ENCODE results near the gene RAB11FIP3. TPM values are rescaled to one million over a fixed set of nuclear protein-coding genes. Genes with fewer than 3 reads are reported as not detected.

The RAB11FIP3 gene
- polyA plus RNA-seq, 4 donors = 72.7 to 100 (median 91.3) TPM

DNA sequence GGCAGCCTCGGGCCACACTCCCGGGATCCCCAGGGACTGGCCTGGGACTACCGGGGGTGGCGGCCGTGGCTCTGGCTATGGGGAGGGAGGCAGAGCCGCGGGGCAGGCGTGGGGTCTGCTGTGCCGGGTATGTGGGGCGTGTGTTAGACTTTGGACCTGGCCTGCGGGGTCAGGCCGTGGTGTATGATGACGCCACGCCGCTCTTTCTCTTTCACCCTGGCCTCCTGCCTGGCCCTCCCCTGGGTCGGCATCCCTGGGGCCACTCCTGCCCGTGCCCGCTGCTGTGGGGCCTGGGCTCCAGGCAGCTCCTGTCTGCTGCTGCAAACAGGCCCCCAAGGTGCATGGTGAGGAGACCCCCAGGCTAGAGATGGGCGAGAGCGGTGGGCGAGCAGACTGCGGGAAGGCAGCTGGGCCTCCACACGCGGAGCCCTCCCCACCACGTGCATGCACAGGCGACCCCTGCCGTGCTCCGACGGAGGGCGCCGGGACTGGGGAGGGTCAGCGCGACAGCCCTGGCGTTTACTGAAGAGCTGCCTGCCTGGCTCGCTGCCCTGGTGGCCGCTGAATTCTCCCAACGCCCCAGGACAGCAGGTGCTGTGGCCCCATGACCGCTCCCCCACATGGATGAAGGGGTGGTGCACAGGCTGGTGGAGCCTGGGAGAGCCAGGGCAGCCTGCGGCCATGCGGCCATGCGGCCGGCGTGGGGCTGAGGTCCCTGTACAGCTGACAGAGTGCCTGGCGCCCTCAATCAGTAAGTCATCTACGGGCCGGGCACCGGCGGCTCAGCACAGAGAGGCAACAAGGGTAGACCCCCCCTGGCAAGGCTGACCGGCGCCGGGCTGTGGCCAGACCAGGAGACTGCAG, 118.1 kb downstream of the RAB11FIP3 start:
- no peak for DNase-seq (ENCODE audit: low read depth in 4 of 4, low spot score in 3 of 4)

DNA sequence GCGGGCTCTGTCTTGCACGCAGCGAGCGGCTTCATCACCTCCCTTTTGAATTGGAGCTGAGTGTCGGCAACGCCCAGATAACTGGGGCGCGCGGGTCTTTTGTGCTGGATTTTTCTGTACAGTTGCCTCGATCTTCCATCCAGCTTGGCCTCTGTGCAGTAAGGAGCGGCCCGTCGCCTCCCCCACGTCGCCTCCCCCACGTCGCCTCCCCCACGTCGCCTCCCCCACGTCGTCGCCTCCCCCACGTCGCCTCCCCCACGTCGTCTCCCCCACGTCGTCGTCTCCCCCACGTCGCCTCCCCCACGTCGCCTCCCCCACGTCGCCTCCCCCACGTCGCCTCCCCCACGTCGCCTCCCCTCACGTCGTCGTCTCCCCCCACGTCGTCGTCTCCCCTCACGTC, 119.1 kb downstream of the RAB11FIP3 start:
- DNase-seq (ENCODE audit: low read depth in 4 of 4, low spot score in 3 of 4) = no peak

DNA sequence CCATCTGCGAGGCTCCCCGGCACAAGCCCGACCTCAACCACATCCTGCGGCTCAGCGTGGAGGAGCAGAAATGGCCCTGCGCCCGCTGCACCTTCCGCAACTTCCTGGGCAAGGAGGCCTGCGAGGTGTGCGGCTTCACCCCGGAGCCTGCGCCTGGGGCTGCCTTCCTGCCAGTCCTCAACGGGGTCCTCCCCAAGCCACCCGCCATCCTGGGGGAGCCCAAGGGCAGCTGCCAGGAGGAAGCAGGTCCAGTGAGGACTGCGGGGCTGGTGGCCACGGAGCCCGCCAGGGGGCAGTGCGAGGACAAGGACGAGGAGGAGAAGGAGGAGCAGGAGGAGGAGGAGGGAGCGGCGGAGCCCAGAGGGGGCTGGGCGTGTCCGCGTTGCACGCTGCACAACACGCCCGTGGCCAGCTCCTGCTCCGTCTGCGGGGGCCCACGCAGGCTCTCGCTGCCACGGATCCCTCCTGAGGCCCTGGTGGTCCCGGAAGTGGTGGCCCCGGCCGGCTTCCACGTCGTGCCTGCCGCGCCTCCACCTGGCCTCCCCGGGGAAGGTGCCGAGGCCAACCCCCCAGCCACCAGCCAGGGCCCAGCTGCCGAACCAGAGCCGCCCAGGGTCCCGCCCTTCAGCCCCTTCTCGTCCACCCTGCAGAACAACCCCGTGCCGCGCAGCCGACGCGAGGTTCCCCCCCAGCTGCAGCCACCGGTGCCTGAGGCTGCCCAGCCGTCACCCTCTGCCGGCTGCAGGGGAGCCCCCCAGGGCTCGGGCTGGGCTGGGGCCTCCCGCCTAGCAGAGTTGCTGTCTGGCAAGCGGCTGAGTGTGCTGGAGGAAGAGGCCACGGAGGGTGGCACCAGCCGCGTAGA, 121.7 kb downstream of the RAB11FIP3 start:
- DNase-seq (ENCODE audit: low read depth in 4 of 4, low spot score in 3 of 4) = no peak

DNA sequence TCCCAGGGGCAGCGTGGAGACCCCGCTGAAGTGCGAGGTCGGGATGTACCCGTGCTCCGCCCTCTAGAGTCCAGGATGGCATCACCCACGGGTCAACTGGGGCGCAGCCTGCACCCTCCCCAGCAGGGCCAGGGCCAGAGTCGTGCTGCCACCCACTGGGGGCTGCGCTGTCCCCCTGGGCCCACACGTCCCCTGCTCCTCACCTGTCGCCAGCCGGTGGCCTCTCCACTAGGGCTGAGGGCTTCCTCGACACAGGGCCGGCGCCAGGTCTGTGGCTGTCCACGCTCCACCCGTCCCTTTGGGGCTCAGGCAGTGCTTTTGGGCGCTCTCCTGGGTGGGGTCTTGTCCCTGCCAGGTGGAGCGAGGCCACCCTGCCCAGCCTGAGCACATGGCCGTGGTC, 123.1 kb downstream of the RAB11FIP3 start:
- DNase-seq (ENCODE audit: low read depth in 4 of 4, low spot score in 3 of 4) = no peak

DNA sequence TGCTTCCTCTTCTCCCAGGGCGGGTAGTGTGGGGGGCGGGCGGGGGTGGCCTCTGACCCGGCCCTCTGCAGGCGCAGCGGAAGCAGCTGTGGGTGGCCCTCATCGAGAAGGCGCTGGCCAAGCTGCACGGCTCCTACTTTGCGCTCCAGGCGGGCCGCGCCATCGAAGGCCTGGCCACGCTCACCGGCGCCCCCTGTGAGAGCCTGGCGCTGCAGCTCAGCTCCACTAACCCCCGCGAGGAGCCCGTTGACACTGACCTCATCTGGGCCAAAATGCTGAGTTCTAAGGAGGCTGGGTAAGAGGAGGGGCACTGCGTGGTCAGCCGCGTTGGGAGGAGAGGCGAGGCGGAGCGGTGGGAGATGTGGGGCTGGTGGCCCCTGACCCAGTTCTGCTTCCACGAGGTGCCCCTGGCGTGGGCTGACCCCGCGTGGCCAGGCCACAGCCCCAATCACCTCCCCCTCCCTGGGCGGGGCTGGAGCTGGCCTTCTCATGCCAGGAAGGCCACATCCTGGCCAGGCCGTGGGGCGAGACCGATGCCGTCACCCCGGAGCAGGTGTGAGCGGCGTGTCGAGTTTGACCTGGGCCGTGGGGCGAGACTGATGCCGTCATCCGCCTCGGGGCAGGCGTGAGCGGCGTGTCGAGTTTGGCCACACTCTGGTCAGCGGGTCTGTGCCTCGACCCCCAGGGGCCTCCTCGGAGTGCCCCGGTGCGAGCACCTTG, 124.3 kb downstream of the RAB11FIP3 start:
- no peak for DNase-seq (ENCODE audit: low read depth in 4 of 4, low spot score in 3 of 4)

DNA sequence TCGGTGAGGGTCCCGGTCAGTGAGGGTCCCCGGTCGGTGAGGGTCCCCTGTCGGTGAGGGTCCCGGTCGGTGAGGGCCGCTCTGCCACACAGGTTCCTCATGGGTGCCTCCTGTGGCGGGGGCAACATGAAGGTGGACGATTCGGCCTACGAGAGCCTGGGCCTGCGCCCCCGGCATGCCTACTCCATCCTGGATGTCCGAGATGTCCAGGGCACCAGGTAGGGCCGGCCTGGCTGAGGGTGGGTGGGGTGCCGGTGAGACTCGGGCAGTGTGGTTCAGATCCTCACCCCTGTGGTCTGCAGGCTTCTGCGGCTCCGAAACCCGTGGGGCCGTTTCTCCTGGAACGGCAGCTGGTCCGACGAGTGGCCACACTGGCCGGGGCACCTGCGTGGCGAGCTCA, 125.8 kb downstream of the RAB11FIP3 start:
- no peak for DNase-seq (ENCODE audit: low read depth in 4 of 4, low spot score in 3 of 4)

DNA sequence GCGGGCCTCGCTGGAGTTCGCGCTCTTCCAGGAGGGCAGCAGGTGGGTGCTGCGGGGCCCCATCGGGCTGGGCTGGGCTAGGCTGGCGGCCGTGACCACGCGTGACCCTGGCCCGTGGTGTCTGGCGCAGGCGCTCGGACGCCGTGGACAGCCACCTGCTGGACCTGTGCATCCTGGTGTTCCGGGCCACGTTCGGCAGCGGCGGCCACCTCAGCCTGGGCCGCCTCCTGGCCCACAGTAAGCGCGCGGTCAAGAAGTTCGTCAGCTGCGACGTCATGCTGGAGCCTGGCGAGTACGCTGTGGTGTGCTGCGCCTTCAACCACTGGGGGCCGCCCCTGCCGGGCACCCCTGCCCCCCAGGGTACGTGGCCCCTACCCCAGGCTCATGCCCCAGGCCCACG, 126.7 kb downstream of the RAB11FIP3 start:
- no peak for DNase-seq (ENCODE audit: low read depth in 4 of 4, low spot score in 3 of 4)

DNA sequence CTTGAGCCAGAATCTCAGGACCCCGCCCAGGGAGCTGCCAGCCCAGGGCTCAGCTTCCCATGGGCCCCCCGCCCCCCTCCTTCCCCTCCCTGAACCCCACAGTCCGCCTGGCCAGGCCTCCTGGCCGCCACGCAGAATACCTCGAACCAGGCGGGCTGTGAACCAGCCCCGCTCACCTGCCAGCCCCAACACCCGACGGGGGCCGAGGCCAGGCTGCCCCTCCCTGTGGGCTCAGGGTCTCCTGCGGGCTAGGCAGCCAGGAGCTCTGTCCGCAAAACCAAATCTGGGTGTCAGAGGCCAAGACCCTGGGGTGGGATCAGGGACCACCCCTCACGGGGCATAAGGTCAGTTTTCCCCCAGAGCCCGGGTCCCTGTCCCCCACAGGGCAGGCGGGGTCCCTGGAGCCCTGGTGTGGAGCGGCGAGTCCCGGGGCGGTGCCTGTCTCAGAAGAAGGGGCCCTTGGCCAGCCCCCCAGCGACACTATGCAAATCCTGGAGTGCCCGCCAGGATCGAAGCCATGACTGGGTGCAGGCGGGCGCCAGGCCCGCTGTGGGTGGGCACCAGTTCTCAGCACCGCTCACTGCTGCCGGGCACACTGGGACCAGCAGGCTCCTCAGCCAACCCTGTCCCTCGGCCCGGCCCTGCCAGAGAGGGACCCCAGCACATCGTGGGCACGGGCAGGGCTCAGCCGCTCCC, 128.3 kb downstream of the RAB11FIP3 start:
- DNase-seq (ENCODE audit: low read depth in 4 of 4, low spot score in 3 of 4) = no peak

DNA sequence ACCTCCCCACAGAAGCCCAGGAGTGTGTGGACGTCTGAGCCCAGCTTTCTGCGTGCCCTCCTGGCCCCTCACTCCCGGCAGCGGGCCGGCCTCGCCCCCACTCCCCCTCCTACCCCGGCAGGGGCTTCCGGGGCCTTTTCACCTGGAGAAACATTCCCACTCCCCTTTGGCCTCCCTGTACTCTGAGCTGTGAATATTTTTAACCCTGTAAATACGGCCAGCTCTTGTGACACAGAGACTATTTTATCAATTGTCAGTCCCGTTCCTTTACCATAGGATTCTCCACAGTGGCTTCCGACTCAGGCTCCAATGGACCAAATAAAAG, 128.8 kb downstream of the RAB11FIP3 start:
- DNase-seq (ENCODE audit: low read depth in 4 of 4, low spot score in 3 of 4) = no peak

DNA sequence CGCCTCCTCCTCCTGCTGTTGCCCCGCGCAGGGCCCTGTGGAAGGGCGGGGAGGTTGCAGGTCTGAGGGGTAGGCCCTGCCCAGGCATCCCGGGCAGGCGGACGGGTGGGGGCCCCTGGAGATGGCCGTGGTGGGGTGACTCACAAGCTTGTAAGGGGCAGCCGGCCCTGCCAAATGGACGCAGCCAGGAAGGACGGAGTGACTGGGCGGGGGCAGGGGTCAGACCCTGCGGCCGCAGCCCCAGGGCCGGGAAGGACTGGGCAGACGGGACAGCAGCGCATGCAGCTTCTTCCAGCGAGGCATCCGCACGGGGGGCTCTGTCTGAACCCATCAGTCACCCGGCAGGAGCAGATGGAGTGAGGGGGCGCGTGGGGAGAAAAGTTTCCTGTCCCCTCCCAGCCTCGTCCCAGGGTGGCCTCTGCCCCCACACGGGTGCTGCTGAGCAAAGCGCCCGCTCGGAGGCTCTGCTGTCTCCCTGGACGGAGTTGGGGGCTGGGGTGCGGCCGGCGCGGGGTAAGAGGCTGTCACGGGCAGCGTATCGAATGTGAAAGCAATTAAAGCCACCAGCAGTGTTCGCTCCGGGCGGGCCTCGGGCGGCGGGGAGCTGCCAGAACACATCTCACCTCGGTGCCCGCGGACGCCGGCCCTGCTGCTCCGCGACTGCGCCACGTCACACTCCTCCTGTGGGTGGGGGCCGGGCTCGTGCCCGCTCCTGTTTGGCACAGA, 129.4 kb downstream of the RAB11FIP3 start:
- no peak for DNase-seq (ENCODE audit: low read depth in 4 of 4, low spot score in 3 of 4)

DNA sequence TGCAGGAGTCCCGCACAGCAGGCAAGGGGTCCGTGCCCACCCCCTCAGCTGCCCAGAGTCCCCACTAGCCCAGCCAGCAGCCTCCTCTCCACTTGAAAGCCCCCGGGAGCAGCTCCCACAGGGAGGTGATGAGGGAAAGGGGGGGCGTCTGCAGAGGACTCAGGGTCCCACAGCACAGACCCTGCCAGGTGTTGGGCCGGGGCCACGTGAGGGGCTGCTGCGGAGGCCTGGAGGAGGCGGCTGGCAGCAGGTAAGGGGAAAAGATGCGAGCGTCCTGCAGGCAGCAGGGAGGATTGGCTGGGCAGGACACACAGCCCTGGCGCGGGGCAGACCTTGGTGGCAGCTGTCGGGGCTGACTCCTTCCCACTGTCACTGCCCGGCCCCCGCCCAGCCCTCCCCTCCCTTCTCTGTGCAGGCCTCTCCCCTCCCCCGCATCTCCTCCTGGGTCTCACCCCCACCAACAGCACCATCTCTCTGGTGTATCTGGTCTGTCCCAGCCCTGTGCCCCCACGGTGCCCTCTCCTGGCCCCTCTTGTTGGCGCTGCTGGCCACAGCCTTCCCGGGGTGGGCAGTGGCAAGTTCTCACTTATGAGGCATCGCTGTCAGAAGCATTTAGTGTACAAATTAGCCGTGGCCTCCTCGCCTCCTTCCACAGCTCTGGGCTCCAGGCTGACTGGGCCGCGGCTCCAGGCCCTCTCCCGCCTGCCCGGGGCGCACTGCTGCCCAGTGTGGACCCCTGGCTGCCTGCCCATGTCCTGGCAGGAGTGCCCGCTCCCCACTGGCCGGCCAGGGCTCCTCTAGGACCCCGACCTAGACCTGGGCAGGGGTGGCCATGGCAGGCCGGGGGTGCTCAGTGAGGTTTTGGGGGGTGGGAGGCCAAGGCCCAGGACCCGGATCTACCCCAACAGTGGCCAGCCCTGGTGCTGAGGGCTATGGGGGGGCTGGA, 130.4 kb downstream of the RAB11FIP3 start:
- no peak for DNase-seq (ENCODE audit: low read depth in 4 of 4, low spot score in 3 of 4)

DNA sequence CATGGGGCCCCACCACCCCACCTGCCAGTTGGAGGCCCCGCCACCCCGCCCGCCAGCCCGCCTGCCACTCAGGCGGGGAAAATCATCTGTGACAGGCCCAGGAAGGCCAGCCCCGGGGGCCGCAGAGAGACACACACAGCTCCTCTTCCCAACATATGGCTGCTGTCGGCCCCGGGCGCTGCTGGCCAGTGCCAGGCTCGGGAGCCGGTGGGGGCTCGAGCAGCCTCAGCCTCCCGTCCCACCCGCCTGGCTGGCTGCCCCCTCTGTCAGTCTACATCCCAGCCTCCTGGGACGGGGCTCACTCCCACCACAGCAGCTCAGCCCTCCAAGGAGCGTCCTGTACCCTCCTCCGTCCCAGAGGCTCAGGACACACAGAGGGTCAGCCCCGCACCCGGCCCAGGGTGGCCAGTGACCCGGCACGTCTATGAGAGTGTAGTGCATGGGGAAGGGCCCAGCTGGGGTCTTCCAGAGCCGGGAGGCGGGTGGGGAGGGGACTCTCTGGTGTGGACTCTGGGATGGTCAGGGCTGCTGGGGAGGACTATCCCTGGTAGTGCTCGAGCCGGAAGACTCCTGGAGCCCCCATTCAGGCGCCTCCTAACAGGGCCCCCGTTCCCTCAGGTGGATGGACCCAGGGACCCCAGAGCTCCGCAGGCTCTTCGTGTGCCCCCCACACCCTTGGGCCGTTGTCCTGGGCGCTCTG, 131.2 kb downstream of the RAB11FIP3 start:
- no peak for DNase-seq (ENCODE audit: low read depth in 4 of 4, low spot score in 3 of 4)

DNA sequence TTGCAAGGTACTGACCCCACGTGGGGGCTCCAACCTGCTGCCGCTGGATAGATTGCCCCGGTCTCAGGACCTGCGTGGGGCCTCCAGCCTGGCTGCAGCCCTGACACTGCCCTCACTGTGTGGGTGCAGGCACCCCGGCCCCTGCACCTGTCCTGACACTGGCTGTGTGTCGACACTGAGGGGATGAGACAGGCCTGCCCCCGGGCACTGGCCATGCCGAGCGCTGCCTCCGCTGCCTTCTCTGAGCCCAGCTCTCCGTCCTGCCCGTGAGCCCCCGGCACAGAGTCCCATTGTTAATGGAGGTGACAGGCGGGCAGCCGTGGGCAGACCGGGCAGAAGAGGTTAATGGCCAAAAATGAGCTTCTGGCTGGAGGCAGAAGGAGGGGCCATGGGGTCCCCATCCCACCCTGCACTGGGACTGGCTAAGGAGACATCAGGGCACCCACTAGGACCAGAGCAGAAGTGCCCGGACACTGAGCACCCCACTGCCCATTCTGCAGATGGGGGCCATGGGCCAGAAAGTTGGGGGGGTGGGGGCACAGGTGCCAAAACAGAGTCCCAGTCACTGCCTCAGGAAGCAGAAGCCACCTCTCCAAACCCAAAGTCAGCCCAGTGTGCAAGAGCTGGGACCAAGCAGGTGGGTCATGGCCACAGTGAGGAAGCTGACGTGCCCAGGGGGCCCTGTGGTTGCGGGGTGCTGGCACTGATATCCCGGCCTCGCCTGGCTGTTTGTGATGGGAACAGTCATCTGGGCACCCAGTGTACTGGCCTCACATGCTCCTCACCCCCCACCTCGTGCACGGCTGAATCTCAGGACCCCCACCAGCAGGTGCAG, 132.2 kb downstream of the RAB11FIP3 start:
- DNase-seq (ENCODE audit: low read depth in 4 of 4, low spot score in 3 of 4) = no peak

DNA sequence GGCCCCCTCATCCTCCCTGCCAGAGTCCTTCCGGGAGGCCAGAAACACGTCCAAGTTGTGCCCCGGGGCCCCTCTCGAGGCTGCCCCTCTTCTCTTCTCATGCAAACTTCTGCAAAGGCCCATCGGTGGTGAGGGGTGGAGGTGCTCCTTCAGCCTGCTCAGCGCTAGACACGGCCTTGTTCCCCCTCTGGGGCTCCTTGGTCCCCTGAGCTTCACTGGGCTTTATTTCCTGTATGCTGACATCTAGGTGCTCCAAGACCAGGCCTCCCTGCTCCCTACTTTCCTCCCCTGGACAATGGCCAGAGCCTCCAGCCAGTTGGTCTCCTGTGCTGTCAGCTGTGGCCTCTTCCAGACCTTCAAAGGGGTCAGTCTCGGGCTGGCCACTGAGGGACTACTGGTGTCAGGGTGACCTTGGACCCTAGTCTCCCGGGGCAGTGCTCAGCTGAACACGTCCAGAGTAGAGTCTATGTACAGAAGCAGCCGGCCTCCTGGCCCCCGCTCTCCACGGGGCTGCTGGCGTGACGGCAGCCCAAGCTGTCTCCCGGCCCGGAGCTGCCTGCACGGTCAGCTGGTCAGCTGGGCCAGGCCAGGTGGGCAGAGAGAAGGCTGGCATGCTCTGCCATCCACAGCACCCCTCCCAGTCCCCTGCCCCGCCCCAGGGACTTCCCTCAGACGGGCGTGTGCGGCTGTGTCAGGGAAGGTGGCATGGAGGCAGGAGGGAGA, 133.0 kb downstream of the RAB11FIP3 start:
- DNase-seq (ENCODE audit: low read depth in 4 of 4, low spot score in 3 of 4) = no peak

DNA sequence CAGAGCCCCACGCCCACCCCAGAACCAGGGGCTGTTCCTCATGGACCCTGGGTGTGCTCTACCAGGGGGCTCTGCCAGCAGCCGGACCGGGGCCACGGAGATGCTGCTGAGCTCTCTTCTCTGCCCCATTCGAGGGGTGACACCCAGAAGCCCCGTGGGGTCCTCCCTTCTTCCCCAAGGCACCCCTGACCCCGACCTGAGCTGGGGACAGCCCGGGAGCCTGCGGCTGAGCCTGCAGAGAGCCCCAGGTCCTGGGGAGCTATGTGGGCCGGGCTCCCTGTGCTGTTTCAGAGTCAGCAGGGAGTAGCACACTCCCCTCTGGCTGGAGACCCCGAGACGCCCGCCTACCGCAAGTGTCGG, 133.6 kb downstream of the RAB11FIP3 start:
- DNase-seq (ENCODE audit: low read depth in 4 of 4, low spot score in 3 of 4) = no peak

DNA sequence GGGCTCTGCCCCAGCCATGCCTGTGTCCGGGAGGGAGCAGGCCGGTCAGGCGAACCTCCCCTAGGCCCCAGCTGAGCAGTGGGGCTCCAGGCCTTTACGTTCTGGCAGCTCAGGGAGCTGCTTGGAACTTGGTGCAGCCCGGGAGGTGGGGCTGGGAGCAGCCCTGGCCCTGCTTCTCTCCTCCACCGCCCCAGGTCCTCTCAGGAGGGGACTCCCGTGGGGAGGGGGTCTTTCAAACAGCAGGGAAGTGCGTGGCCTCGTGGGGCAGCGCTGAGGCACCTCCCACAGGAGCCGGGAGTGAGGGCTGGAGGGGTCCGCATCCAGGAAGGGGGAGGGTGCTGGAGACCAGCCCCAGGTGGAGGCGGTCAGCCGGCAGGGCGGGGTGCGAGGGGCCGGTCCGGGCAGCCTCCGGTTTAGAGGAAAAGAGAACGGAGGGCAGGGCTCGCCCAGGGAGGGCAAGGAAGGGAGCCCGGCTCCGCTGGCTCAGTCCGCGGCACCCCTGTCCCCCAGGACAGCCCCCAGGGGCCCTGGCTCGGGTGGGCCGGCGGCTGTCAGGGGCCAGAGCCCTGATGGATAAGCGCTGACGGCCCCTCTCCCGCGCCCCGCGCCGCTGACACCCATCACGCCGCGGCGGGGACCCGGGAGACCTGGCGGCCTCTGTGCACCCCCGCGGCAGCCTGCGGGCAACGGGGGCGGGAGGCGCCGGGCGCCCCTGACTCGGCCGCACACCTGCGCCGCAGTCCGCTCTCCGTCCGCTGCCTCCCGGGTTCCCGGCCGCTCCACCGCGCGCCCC, 134.2 kb downstream of the RAB11FIP3 start:
- no peak for DNase-seq (ENCODE audit: low read depth in 4 of 4, low spot score in 3 of 4)

Measured in right renal pelvis (tissue), 4 donors.